ENCODE measurements around the gene EML2. TPM values are rescaled to one million over a fixed set of nuclear protein-coding genes. Genes with fewer than 3 reads are reported as not detected.

Gene EML2
- total RNA-seq, 1 donor from 2014 or later, result 144 TPM

GRCh38 chr19:45667620-45668341, 28.6 kb upstream of the EML2 start, which contains the start of gene GIPR:
Gene GIPR (plus strand): TSS chr19:45668221. CDS start chr19:45669521, 1,300 bp downstream.
- no peaks in the 10 kb centered on the region for H3K36me3 ChIP-seq (ENCODE audit: control insufficient read depth, insufficient read depth, low read length)
- no peak for TF ChIP-seq CTCF (IDR thresholded peaks at IDR 0.05; ENCODE audit: insufficient read depth, low read length, severe bottlenecking)
- H3K27me3 ChIP-seq (ENCODE audit: control insufficient read depth, insufficient read depth, low read length), result no peaks in the 10 kb centered on the region
- peak; percentile 96 for FAIRE-seq
- H3K4me3 ChIP-seq (ENCODE audit: low read depth, low read length), result peak within 1 kb of the TSS; percentile 22
- DNase-seq (ENCODE audit: low read depth), result peak; percentile 85

- peak; percentile 66 for FAIRE-seq
Observed at GRCh38 chr19:45664575-45664974, 25.4 kb upstream of the EML2 start.

GRCh38 chr19:45663800-45664199, 24.6 kb upstream of the EML2 start:
- no peaks in the 10 kb centered on the region for H3K27me3 ChIP-seq (ENCODE audit: control insufficient read depth, insufficient read depth, low read length)
- no peak for FAIRE-seq
- no peaks in the 10 kb centered on the region for H3K36me3 ChIP-seq (ENCODE audit: control insufficient read depth, insufficient read depth, low read length)
- no peak for DNase-seq (ENCODE audit: low read depth)
- no peak for TF ChIP-seq CTCF (IDR thresholded peaks at IDR 0.05; ENCODE audit: insufficient read depth, low read length, severe bottlenecking)
- no peak overlapping the region for H3K4me3 ChIP-seq (ENCODE audit: low read depth, low read length)

More at GRCh38 chr19:45664575-45664974, 25.4 kb upstream of the EML2 start:
- Histone ChIP-seq H3K27me3 (ENCODE audit: control insufficient read depth, insufficient read depth, low read length) (no peaks in the 10 kb centered on the region), H3K36me3 (ENCODE audit: control insufficient read depth, insufficient read depth, low read length) (no peaks in the 10 kb centered on the region), H3K4me3 (ENCODE audit: low read depth, low read length) (no peak overlapping the region)
- no peak for TF ChIP-seq CTCF (IDR thresholded peaks at IDR 0.05; ENCODE audit: insufficient read depth, low read length, severe bottlenecking)
- DNase-seq (ENCODE audit: low read depth), result no peak

- Histone ChIP-seq H3K4me3 (ENCODE audit: low read depth, low read length) (no peak overlapping the region), H3K27me3 (ENCODE audit: control insufficient read depth, insufficient read depth, low read length) (no peaks in the 10 kb centered on the region), H3K36me3 (ENCODE audit: control insufficient read depth, insufficient read depth, low read length) (no peaks in the 10 kb centered on the region)
- DNase-seq (ENCODE audit: low read depth) (no peak), FAIRE-seq (no peak)
- no peak for TF ChIP-seq CTCF (IDR thresholded peaks at IDR 0.05; ENCODE audit: insufficient read depth, low read length, severe bottlenecking)
Observed at GRCh38 chr19:45660636-45661035, 21.4 kb upstream of the EML2 start.

GRCh38 chr19:45659096-45659729, 20.0 kb upstream of the EML2 start:
- TF ChIP-seq CTCF (IDR thresholded peaks at IDR 0.05; ENCODE audit: insufficient read depth, low read length, severe bottlenecking), result no peak
- FAIRE-seq (no peak), DNase-seq (ENCODE audit: low read depth) (no peak)
- Histone ChIP-seq H3K4me3 (ENCODE audit: low read depth, low read length) (no peak overlapping the region), H3K27me3 (ENCODE audit: control insufficient read depth, insufficient read depth, low read length) (no peaks in the 10 kb centered on the region), H3K36me3 (ENCODE audit: control insufficient read depth, insufficient read depth, low read length) (no peaks in the 10 kb centered on the region)
